Activated gamma-delta T cell treated with Interleukin-2 at 50 U/mL for 16 hours (primary cell): ENCODE results near the gene TPRN.

ENCODE experiments used
- DNase-seq: peaks from one replicate; pipeline ENCODE4 v3.0.0-alpha.2; 2020

The TPRN gene

DNA sequence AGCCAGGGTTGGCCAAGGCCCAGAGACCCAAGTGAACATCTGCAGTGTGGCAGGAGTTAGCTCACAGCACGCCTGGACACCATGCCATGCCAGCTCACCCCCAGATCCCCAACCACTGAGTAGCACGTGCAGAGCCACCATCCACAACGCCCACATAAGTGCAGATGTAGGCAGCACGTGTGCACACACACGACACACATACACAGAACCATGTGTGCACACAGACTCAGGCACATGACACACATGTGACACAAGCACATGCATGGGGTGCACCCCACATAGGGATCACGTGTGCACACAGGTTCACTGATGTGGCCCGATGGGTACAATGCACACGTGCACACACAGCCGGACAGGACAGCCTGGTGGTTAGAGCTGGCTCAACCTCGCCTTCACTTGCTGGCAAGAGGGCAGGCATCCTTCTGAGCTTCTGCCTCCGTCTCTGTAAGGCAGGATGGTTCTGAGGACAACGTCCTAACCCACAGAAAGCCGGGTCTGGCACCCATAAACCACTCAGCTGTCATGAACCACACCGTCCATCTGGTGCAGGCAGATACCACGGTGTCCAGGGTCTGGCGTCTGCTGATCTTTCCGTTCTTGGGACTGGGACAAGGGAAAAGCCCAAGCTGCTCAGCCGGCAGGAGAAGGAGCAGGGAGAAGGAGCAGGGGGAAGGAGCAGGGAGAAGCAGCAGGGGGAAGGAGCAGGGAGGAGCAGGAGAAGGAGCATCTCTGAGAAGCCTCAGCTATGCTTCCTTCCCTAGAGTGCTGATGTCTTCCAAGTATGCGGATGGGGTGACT lies 42.7 kb downstream of the TPRN start:
- no peak for DNase-seq

DNA sequence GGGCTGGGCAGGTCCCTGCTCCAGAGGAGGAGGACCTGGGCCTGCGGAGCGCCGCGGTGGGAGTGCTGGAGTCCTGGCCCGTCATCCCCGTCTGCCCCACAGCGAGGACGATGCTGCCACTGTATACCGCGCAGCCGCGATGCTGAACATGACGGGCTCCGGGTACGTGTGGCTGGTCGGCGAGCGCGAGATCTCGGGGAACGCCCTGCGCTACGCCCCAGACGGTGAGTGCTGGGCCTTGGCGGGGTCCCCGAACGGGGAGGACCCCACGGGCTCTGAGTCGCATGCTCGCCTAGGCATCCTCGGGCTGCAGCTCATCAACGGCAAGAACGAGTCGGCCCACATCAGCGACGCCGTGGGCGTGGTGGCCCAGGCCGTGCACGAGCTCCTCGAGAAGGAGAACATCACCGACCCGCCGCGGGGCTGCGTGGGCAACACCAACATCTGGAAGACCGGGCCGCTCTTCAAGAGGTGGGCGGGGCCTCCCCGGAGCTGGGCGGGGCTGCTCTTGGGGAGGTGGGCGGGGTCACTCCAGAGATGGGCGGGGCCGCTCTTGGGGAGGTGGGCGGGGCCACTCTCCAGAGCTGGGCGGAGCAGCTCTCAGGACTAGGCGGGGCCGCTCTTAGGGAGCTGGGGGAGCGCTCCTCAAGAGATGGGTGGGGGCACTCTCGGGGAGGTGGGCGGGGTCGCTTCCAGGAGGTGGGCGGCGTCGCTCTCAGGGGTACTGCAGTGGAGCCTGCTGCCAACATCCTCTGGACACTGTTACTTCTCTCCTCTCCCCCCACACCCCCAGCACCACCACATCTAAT lies 43.8 kb downstream of the TPRN start:
- peak; percentile 45 for DNase-seq

DNA sequence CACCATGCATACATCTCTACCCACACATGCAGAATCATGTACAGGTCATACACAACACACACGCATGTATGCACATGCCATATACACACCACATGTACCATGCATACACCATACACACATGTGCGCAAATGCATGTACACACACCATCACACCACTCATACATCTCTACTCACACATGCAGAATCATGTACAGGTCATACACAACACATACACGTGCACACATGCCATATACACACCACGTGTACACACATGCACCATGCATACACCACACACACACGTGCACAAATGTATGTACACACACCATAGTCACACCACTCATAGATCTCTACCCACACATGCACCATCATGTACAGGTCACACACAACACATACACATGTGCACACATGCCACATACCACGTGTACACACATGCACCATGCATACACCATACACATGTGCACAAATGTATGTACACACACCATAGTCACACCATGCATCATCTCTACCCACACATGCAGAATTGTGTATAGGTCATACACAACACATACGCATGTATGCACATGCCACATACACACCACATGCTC lies 47.6 kb downstream of the TPRN start:
- DNase-seq: no peak

DNA sequence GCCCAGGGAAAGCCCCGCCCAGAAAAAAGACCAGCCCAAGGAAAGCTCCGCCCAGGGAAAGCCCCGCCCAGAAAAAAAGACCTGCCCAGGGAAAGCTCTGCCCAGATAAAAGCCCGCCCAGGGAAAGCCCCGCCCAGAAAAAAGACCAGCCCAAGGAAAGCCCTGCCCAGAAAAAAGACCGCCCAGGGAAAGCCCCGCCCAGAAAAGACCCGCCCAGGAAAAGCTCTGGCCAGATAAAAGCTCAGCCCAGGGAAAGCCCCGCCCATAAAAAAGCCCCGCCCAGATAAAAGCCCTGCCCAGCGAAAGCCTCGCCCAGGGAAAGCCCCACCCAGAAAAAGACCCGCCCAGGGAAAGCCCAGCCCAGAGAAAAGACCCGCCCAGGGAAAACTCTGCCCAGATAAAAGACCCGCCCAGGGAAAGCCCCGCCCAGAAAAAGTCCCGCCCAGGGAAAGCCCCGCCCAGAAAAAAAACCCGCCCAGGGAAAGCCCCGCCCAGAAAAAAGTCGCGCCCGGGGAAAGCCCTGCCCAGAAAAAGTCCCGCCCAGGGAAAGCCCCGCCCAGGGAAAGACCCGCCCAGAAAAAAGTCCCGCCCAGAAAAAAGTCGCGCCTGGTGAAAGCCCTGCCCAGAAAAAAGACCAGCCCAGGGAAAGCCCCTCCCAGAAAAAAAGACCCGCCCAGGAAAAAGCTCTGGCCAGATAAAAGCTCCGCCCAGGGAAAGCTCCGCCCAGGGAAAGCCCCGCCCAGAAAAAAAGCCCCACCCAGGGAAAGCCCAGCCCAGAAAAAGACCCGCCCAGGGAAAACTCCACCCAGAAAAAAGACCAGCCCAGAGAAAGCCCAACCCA lies 49.7 kb downstream of the TPRN start:
- no peak for DNase-seq

DNA sequence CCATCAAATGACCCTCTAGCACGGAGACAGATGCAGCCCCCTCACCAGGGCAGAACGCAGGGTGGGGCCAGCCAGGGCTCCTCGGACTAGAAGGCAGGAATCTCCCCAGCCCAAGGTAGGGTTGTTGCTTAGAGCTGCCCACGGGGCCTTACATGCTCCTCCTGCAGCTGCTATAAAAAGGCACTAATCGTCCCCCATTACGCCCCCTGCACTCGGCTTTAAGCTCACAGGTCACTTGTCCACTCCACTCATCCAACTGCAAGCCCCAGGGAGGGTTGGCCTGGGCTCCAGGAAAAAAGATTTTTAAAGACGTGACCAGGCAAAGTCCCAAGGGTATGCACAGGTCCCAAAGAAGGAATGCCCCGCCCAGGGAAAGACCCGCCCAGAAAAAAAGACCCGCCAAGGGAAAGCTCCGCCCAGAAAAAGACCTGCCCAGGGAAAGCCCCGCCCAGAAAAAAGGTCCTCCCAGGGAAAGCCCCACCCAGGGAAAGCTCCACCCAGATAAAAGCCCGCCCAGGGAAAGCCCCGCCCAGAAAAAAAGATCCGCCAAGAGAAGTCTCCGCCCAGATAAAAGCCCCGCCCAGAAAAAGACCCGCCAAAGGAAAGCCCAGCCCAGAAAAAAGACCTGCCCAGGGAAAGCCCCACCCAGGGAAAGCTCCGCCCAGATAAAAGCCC lies 50.5 kb downstream of the TPRN start:
- DNase-seq: no peak

DNA sequence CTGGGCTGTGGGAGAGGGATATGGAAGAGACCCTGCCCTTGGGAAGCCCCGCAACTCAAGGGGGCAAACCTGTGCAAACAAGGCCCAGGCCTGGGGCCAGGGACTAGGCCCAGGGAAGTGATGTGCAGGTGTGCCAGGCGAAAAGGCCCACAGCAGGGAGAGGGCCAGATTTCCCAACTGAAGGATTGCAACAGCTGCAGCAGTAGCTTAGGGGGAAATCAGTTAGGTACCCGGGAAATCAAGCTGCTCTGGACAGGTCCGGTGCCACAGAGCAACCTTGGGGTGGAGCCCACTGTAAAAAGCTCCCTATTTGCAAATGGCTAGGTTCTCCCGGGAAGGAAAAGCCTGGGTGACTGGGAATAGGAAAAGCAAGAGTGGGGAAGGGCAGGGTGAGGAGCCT lies 51.2 kb downstream of the TPRN start:
- no peak for DNase-seq

DNA sequence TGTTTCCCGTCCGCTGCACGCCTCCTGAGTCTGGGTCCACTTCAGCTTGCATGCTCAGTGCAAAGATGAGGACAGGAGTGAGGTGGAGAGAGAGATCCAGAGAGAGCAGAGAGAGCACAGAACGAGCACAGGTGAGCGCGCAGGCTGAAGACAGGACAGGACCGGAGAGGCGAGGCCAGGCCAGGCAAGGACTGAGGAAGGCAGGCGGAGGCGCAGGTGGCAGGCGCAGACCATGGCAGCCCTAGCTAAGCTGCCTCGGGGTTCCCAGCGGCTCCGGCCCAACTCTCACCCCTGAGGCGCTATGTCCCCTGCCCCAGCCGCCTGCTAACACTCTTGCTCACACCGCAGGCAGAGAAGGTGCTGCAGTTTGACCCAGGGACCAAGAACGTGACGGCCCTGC lies 51.9 kb downstream of the TPRN start:
- DNase-seq: no peak

DNA sequence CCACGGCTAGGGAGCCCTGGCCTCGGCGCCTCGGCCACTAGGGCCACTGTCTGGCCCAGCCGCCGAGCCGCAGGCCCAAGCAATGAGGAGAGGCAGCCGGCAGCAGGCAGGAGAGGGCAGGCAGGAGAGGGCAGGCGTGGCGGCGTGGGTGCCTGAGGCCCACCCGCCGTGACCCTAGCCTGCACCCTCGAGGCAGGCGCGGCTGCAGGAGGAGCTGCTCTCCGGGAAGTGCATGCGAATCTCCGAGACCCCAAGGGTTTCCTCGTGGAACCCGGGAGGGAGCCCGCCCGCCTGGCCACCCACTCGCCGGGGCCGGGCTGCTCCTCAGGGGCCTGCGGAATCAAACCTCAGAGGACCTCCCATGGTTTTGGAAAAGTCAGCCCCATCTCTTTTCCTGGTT lies 52.3 kb downstream of the TPRN start:
- no peak for DNase-seq

DNA sequence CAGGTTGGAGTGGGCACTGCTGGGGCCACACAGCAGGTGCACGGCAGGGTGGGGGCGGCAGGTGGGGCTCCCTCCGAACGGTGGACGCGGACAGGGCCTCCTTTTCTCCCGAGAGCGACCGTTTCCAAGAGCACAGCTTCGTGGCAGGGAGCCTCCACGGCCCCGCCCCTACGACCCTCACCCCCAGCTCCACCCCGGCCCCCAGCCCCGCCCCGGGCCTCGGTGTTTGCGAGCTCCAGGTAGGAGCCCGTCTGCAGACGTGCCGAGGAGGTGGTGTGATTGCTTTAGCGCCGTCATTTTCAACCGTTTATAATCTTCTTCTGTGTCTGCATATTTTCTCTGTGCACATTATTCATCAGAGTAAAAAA lies 52.8 kb downstream of the TPRN start:
- no peak for DNase-seq

DNA sequence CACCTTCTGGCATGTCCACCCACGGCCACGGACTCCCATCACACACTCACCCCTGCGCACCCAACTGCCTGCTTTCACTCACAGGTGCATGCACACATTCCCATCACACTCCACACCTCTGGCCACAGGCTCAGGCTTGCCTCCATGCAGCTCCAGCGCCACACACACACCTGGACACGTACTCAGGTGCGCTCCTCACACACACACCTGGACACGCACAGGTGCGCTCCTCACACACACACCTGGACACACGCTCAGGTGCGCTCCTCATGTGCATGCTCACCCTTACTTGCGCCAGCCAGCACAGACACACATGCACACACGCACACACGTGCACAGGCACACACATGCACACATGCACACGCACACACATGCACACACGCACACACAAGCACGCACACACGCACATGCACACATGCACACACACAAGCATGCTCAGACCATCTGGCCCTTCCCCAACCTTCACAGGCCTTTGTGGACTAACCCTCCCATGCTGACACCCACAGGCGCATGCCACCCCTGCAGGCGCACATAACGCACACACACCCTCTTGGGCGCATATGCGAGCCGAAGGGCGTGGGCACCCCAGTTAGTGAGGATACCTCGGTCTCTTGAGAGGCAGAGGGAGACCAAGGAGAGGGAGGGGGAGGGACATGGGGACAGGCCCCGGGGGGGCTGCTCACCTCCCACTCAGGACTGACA lies 53.3 kb downstream of the TPRN start:
- DNase-seq: no peak

DNA sequence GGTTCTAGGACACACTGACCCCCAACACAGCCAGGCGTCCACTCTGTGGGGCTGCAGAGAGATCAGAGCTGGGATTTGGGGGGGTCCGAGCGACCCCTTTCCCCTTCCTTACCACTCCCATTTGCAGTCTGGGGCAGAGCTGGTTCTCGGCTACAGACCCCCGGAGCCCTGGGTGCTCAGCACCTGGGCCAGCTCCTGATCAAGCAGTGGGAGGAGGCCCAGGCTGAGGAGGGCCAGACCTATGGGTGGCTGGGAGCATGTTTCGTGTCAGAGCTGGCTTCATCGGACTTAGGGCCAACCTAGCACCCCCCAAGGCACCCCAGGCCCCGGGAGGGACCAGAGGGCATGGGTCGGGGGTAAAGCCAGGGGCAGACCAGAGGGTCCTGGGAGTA lies 54.0 kb downstream of the TPRN start:
- DNase-seq: no peak

DNA sequence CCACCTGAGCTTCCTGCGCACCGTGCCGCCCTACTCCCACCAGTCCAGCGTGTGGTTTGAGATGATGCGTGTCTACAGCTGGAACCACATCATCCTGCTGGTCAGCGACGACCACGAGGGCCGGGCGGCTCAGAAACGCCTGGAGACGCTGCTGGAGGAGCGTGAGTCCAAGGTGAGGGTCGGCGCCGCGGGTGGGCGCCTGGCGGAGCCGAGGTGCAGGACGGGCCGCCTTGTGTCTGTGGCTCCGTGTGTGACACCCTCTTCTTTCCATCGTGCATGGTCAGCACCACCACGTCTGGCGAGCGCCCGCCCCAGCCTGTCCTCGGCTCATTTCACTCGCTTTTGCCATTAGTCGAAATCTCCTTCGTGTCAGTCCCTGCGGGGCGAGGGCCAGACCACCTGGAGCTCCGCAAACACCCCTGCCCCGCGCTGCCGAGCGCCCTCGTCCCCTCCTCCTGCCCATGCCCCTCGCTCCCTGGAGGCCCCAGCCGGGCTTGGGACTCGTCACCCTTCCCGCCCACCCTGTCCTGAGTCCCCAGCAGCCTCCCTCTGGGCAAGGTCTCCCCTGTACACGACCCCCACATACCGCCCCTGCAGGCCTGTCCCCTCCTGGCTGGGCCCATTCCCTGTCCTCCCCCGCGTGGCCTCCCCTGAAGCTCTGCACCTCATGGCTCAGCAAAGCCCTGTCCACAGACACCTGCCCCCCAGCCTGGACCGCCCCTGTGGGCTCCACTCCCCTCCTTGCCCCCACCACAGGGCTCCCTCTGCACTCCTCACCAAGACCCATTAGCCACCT lies 54.6 kb downstream of the TPRN start:
- no peak for DNase-seq

DNA sequence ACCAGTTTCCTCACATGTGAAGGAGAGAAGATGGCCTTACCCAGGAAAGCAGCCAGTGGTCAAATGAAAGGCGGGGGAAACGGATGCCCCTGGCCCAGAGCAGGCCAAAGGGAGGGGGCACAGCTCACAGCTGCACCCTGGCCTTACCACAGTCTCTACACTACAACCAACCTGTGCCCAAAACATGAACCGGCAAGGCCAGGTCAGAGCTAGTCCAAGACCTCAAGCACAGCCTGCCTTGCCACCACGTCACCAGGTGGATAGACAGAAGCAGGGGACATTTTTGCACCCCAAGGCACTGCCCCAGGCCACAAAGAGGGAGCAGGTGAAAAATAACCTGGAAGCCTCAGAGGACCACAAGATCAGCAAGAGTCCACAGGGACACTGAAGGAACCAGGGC lies 57.1 kb downstream of the TPRN start:
- DNase-seq: no peak

DNA sequence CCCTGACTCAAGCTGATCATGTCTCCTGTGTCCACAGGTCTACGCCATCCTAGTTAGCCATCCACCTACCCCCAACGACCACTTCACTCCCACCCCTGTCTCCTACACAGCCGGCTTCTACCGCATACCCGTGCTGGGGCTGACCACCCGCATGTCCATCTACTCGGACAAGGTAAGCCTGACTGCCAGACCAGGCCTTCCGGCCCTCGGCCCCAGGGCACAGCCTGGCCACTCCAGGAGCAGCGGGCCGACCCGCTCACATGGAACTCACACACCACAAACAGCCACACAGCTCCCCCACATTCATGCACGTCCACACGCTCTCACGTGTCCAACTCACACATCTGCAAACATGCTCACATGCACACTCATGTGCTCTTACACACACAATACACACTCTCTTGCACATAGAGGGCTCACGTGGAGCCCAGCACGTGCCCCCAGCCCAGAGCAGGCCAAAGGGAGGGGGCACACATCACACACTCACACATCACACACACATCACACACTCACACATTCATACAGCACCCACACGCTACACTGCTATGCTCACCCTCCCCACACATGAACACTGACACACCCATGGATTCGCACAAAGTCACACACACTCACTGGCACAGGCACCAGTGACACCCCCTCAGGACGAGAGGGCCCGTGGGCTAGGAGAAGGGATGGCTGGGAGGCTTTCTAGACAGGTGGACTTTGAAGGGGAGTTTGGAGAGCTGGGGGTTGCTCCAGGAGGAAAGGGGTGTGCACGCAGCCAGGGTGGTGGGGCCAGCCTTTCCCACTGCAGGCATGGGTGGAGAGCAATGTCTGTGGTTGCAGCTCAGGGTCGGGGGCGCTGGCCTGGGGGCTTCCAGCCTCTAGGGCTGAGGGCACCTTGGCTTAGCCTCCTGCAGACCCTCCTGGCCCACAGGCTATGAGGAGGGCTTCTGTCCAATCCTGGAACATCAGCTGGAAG lies 58.3 kb downstream of the TPRN start:
- DNase-seq: no peak
